Glomerular visceral epithelial cell (primary cell): ENCODE results near the gene TPM1.
A peak's percentile ranks its signal among the peaks of the same experiment; 100 is the strongest.

Experiments
- DNase-seq: peaks from one replicate; pipeline ENCODE4 v3.0.0-alpha.2; 2016; ENCODE audit errors: extremely low spot score

The TPM1 gene

DNA sequence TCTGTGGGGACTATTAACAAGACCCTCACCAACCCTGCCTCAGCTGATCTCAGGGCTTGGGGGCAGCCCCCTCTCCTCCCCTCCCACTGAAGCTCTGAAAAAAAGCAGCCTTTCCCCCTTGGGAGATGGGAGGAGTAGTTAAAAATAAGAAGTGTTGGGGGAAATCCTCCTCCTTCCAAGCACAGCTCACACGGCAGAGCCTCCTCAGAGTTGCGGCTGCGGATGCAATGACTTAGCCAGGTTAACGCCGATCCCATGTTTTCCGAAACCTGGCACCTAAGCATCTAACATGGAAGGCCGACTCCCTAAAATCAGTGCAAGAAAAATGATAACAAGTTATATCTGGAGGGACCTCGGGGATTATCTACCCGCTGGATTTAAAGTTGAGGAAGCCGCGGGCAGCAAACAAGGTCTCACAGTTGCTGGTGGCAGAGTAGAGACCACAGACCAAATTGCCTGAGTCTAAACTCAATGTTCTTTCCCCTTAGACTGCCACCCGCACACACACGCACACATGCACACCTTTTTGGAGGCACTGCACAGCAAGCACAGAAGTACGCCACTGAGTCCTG, 1.1 kb upstream of the TPM1 start:
- no peak for DNase-seq

DNA sequence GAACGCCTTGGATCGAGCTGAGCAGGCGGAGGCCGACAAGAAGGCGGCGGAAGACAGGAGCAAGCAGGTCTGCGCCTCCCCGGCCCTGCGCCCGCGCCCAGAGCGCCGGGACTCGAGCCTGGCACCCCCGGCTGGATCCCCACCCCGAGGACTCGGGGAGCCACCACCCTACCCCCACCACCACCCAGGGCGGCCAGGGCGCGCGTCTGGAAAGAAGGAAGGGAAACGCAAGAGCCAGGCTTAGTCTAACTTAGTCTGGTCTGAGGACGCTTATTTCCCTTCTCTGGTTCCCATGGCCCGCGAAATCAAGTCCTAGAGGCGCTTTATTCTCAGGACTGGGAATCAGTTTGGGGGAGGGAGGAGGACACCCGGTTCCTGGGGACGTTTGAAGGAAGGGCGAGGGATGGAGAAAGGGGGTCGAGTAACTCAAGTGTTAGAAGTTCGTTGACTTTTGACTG, 359 bp downstream of the TPM1 start:
- no peak for DNase-seq

DNA sequence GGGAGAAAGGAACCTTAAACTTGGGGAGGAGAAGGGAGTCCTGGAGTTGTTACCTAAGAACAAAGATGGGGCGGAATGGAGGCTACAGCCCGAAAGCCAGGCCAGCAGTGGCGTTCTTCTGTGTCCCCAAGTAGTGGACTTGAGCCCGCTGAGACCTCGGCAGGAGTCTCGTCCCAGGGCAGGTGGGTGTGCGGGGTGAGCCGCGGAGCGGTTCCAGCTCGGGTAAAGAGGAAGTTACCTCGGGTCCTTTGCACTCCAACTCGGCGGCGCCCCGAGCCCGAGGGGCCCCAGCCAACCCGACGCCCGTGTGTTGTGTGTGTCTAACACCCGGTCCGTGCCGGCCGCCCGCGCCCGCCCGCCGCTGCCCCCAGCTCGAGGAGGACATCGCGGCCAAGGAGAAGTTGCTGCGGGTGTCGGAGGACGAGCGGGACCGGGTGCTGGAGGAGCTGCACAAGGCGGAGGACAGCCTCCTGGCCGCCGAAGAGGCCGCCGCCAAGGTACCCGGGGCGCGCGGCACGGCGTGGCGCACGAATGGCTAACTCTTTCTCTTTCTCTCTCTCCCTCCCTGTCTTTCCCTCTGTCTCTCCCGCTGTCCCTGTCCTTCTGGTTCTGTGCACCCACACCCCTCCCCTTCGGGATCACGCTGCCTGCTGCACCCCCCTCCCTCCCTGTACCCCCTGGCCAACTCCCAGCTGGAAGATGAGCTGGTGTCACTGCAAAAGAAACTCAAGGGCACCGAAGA, 959 bp downstream of the TPM1 start:
- DNase-seq, result peak; percentile 38

DNA sequence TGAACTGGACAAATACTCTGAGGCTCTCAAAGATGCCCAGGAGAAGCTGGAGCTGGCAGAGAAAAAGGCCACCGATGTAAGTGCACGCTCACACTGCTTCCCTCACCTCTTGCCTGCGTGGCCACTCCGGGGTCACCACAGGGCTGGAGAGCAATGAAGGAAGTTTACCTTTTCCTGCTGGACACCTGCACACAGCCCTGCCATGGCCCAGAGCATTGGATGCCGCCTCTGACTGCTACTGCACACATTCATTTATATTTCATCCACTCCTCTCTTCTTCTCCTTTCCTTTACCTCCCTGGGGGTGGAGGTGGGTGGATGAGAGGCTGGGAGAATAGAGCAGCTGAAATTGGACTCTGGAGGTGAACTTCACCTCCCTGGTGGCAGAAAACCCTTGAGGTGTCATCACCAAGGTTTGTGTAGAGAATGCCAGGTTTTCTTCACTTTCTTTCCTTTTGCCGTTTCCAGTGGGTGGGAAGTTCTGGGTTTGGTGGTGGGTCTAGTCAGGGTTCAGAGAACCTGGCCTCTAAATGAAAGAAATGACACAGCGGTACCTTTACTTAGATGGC, 1.6 kb downstream of the TPM1 start:
- DNase-seq, result peak; percentile 54

DNA sequence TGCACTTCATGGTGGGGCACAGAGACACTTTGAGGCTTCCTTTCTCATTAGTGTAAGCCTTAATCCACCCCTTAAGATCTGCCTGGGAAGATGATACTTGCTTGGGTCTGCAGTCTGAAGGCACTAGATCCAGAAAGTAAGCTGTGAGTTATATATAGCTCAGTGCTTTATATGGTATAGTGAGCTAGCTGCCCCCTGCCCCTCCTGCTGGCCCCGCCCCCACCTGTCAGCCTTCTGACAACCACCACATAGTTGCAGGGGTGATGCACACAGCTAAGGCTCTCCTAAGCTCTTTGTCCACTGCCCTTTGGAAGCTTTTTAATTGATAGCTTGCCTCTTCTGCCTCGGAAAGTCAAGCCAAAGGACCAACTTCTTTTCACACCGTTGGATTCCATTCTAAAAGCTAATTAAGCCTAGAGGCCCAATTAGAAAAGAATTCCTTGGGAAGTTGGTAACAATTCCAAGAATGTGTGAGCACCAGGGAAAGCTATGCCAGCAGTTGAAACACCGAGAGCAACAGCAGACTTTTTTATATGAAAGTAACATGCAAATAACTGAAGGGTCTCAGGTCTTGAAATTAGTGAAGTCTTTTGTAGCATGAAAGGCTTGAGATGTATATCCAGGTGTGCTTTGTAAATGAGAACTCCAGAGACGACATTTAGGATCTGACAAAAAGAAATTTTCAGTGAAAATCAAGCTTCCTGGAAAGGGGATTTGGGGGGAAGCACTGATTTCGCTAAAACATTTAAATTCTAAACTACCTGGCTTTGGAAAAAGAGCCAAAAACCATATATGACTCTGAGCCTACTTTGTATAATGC, 2.3 kb downstream of the TPM1 start:
- peak; percentile 84 for DNase-seq

DNA sequence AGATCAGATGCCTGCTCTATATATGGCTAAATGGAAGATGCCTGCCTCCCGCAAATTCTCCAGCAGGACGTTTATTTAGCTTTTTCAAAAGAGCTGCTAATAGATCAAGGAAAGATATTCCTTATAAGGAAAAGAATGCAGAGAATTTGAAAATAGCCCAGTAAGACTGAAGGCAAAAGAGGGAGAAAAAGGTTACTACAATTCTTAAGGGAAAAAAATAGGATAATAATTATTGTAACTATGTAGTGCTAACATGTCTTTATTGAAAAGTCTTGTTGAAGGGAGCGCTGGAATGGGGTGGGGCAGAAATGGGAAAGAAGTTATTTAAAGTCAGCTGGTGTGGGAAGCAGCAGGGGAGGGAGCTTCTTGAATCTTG, 2.9 kb downstream of the TPM1 start:
- peak; percentile 29 for DNase-seq

DNA sequence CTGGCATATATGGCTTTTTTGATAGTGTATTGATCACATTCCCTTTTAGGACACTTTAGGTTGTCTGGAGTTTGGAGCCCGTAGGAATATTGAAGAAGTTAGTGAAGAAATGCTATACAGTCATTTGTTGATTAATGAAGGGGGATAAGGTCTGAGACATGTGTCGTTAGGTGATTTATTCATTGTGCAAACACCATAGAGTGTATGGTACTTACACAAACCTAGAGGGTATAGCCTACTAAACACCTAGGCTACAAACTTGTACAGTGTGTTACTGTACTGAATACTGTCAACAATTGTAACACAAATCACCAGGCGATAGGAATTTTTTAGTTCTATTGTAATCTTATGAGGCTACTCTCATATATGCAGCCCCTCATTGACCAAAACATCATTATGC, 3.3 kb downstream of the TPM1 start:
- DNase-seq, result peak; percentile 45

DNA sequence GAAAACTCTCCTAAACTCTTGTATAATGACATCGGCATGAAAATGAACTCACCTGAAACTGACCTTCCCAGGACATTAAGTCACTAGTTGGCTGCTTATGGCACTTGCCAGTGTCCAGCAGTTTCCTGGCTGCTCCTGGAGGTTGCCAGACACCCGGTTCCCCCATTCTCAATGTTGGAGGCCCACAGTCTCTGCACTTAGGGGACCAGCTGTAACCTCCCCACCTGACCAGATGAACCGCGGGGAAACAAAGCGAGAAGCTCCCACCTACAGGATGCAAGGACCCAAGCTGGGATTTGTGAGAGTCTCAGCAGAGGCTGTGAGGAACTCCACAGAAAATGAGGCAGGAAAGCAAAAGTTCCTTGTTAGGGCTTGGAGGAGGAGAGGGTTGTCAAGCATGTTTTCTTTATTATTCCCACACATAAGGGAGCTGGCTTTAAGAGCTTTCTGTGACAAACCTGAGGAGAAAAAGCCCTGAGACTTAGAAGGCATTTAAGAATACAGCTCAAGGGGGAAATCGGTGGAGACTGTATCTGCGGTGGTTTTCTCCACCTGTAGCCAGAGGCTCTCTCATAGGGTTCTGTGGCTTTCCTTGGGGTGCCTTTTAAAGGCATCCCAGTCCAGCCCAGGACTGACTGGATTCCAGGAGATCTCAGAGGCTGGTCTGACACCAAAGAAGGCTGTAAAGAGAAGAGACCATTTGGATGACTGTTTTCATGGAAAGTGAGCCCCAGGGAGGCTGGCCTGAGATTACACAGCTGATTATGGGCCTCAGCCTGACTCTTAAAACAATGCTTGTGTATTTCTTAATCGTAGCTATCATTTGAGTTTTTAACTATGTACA, 4.6 kb downstream of the TPM1 start:
- DNase-seq, result peak; percentile 62

DNA sequence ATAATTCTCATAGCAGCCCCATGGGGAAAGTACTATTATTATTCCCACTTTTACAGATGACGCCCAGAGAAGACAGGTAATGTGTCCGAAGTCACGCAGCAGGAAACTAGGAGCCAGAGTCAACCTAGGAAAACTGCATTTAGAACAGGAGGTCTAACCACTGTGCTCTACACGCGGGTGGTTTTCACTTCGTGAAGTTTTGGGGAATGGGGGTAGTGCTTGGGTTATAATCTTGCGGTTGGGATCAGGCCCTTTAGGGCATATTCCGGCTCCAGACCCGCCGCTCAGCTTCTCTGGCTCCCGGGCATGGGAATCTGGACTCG, 5.2 kb downstream of the TPM1 start:
- DNase-seq, result no peak

DNA sequence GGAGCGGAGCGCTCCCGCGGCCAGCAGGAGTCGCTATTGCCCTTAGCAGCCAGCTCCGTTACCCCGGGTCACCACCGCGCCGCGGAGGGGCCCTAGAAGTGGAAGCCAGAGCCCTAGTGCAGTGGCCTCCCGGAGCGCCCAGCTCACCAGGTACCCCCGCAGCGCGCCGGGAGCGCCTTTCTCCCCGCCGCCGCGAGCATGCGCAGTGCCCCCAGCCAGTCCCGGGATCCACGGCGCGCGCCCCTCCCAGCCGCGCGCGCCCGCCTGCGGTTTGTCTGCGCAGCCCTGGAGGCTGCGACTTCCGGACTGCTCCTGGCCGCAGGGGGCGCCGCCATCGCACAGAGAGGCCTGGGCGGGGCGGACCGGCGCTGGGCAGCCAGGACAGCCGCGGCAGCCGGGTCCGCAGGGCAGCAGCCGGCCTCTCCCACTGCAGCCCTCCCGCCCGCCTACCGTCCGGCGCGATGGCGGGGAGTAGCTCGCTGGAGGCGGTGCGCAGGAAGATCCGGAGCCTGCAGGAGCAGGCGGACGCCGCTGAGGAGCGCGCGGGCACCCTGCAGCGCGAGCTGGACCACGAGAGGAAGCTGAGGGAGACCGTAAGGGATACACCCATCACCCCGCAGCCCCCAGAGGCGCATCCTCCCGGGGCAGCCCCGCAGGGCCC, 5.7 kb downstream of the TPM1 start:
- peak; percentile 97 for DNase-seq

DNA sequence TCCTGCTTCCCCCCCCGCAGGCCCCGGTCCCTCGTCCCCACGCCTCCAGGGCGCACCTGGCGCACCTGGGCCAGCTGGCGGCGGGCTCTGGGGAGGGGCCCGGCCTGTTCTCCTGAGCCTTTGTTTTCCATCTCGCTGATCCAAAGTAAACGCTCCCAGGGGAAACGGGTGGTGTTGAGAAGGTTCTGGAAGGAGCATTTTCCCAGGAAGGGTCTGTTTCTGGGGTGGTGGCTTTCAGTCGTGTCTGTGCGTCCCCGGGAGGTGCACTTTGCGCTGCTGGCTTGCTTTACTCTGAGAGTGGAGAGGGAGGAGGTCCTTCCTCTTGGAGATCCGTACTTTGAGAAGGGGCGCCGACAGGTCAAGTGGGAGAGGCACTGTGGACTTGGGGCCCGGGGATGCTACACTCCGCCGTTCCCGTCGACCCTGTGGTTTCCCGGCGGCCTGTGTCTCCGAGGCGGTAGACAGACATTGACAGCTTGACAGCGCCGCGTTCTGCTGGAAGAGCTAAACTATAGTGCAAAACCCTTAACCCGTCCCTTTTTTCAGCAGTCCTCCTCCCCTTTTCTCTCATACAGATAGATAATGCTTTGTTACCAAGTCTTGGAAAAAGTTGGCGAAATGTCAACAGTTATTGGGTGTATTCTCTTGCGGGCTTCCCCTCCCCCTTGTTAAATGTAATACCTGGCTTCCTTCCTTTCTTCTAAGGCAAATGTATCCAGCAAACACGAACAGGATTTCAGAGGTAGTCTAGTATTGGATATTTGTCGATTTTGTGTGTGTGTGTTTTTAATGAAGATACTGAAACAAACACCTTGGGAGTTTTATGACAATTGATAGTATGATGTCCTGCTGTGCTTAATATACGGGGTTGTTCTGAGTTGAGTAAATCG, 6.5 kb downstream of the TPM1 start:
- peak; percentile 74 for DNase-seq

DNA sequence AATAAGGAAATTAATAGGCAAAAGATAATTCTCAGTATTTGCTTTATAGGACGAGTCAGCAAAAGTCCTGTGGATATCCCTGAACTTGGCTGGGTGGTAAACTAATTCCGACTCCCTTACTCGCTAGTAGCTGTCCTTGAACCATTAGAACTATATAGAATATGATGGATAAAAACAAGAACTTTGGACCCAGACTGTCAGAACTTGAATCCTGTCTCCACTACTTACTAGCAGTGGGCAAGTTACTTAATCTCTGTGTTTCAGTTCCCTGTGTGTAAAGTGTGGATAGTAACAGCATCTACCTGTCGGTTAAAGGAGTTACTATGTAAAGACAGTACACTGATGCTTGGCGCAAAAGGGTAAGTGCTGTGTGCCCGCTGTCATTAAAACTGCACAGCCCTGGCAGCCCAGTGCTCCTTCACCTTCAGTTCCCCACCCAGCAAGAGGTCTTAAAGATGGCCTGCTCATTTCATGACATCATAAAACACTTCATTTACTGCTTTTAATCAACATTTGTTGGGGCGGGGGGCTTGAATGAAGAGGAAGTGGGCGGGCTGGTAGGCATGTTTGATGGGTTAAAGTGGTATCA, 7.3 kb downstream of the TPM1 start:
- no peak for DNase-seq

DNA sequence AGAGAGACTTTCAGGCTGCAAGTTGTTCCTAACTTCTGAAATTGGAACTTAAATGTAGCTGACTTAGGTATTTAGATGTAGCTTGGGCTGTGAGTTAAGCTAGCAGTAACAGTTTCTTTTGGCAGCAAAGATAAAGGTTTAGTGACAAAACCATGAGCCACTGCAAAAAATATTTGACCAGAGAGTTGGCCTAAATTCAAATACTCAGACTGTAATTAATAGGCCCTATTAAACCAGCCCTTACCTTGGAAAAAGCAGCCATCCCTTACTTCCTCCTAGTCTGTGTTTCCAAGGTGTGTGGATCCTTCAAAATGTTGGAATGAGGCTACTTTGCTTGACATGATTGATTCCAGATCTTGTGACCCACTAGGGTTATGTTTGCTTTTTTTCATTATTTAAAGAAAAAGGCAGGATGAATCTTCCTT, 8.2 kb downstream of the TPM1 start:
- DNase-seq, result peak; percentile 45

DNA sequence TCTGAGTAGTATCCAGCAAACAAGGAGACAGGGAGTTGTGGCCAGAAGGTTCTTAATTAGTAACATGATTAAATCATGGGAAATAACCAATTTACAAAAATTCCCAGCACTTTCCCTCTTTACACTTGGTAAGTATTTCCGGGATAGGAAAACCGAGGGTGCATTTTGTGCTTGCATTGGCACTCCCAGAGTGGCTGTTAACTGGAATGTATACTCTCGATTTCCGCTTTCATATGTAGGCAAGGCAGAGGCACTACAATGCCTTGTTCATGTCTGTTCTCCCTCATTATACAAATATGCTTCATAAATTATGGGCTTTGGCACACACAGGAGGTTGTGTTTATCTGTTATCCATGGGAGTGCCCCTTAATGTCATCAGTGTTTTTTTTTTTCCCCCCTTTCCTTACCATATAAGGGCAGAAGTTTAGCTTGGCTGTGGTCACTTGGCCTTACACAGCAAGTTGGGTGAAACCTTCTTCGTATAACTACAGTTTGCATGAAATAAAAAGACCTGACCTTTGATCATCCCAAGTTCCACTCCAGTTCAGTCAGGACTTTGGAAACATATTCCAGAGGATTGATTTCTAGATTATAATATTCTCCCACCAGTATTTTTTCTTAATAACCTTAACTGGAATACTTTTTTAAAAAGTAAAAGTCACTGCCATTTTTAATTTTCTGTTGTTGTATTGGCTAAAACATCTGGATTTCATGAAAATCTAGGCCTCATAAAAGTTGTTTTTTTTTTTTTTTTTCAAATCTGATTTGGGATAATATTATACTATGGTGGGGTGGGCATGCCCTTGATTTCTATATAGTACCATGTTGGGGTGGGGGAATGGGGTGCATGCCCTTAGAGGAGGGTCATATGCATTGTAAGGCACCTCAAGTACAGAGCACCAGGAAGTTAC, 8.9 kb downstream of the TPM1 start:
- DNase-seq, result peak; percentile 68

DNA sequence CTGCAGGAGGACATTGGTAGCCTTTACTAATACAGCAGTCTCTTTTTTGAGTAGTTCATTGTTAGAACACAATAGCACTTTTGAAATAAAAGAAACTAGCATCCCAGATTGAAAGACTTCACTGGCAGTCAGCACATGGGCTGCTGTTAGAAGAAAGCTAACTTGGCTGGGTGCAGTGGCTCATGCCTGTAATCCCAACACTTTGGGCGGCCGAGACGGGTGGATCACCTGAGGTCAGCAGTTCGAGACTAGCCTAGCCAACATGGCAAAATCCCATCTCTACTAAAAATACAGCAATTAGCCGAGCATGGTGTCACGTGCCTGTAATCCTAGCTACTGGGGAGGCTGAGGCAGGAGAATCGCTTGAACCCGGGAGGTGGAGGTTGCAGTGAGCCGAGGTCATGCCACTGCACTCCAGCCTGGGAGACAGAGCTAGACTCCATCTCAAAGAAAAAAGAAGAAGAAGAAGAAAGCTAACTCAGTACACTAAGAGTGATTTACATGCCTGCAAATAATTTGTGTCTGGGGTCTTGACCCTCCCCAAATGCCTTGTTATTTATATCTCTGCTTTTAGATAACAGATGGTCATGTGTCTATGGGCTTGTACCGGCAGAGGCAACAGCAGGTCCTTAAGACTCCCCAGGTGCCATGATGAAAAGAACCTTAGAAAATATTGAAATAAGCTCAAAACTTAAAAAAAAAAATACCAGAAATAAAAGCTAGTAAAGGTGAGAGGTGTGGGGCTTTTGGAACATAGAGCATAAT, 9.7 kb downstream of the TPM1 start:
- DNase-seq, result peak; percentile 26

DNA sequence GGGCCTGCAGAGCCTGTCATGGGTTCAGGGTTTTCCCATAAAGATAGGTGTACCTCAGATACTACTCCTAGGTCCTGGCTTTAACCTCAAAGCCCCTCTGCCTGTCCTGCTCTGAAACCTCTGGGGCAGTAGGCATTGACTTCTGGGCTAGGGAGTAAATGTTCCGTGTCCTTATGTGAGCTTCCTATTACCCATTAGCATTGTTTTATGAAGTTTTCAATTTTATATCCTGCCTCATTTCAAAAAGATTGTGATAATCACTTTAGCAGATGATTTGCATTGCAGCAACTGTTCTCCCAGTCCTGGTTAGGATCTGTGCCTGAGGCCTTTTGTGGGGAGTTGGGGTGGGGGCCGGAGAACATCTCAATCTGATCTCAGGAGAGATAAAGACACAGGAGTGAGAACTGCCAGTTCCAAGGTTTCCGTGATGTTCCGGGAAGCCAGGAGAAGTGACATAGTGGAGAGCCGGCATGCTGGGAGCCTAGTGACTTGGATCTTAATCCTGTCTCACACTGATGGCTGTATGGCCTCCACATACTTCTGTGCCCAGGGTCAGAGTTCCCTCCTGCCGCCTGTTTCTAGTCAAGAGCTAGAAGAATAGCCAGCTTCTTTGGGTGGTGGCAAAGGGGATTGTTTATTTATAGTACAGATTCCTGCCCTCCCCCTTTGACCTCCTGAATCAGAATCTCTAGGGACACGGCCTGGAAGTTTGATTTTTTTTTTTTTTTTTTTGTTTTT, 10.6 kb downstream of the TPM1 start:
- DNase-seq, result peak; percentile 50

DNA sequence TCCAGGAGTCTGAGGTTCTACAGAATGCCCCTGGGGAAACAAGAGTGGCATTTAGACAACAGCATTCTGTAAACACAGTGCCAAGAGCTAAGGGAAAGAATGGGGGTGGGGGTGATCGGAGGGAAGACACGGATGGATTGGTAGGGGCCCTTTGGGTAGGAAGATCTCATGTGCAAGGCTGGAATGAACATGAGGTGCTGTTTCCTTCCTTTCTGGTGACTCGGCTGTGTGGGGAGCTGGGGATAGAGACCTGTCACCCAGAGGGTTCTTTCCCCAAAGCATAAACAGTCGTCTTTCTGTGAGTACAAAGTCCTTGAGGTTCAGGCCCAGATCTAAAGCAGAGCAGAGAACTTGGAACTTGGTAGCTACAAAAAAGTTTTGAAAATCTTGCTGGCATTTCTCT, 11.7 kb downstream of the TPM1 start:
- peak; percentile 62 for DNase-seq
